Measurements from ENCODE around the gene AK1. TPM values are rescaled to one million over a fixed set of nuclear protein-coding genes. Genes with fewer than 3 reads are reported as not detected.

Gene AK1
- total and polyA plus RNA-seq, 2 donors (not counting 3 experiments of a cell fraction or from before 2014, with no cell fraction given), result 115 to 148 TPM

- peak; percentile 56 for DNase-seq (ENCODE audit: low read depth, low spot score)
- TF ChIP-seq POLR2AphosphoS5 (IDR thresholded peaks at IDR 0.05; ENCODE audit: insufficient read depth, low read depth, low read length) (peak; percentile 83), POLR2A (IDR thresholded peaks at IDR 0.05; ENCODE audit: low read depth, low read length) (peak; percentile 57), MAX (IDR thresholded peaks at IDR 0.05; ENCODE audit: insufficient read depth, insufficient read length) (no peak)
- no peaks in the 10 kb centered on the region for H3K9me1 ChIP-seq (replicated peaks; ENCODE audit: control insufficient read depth, extremely low read depth, insufficient read depth, low read length)
- peak within 1 kb of the TSS; percentile 85 for H3K9ac ChIP-seq (replicated peaks; ENCODE audit: extremely low read depth, insufficient read depth, low read length)
- no peaks in the 10 kb centered on the region for H3K27me3 ChIP-seq (ENCODE audit: control insufficient read depth in 2 of 2, insufficient read depth in 2 of 2, low read length in 2 of 2)
- ChIA-PET POLR2A (interaction anchor here (1.0 kb wide), 1 partner anchor 106 kb away, joined by 4 read pairs; no protein-coding TSS in a partner anchor), CTCF (interaction anchor here (0.9 to 2.7 kb wide), 8 partner anchors 9 to 165 kb away, joined by 3 to 12 read pairs (median 6); partner anchors contain the start of genes ST6GALNAC4 and TOR2A)
- no peaks in the 10 kb centered on the region for H4K20me1 ChIP-seq (replicated peaks; ENCODE audit: control insufficient read depth, extremely low read depth, insufficient read depth, low read length)
- intact Hi-C loops (cut with micrococcal nuclease), result loop anchor here (1.0 to 2.0 kb wide), 2 partner anchors 17 kb away; partner anchors contain the start of gene ST6GALNAC4
- H3K36me3 ChIP-seq (ENCODE audit: control insufficient read depth in 2 of 2, extremely low read depth in 1 of 2, insufficient read depth in 2 of 2, low read length in 2 of 2), result peaks cover 2 to 18% of the 10 kb centered on the region in 2 experiments
- dilution Hi-C loops (cut with MboI; ENCODE audit: extremely low pct_ligation_motif_present, low sequenced_read_pairs), result no loop called here
- H2AFZ ChIP-seq (ENCODE audit: low read depth, low read length), result peak within 1 kb of the TSS; percentile 91
- H3K79me2 ChIP-seq (ENCODE audit: control insufficient read depth, insufficient read depth, low read length), result peaks cover 11% of the 10 kb centered on the region
- peak; percentile 53 for FAIRE-seq
- peak within 1 kb of the TSS; percentile 35 for H3K27ac ChIP-seq (ENCODE audit: insufficient read depth, low read depth, low read length)
- peak within 1 kb of the TSS; percentile 60 to 74 (median 62) for H3K4me3 ChIP-seq (replicated peaks in 1 of 3; ENCODE audit: insufficient read depth in 1 of 3, low read depth in 1 of 3, low read length in 3 of 3)
- peaks cover 25% of the 10 kb centered on the region for H3K4me1 ChIP-seq (ENCODE audit: control insufficient read depth, extremely low read depth, insufficient read depth, low read length)
- BruUV-seq (replicated peaks), result no TSS peak
- peak within 1 kb of the TSS; percentile 69 for H3K4me2 ChIP-seq (ENCODE audit: insufficient read depth, low read length)
- H3K9me3 ChIP-seq (replicated peaks; ENCODE audit: control insufficient read depth, insufficient read depth, low read length), result no peaks in the 10 kb centered on the region
Observed at GRCh38 chr9:127899128-127899943, 21.9 kb upstream of the AK1 start, which contains the start of gene ST6GALNAC6. ST6GALNAC6 (minus strand) TSS chr9:127899603; CDS start chr9:127897981, 1,622 bp downstream.

GRCh38 chr9:127898433-127899127 is 21.1 kb upstream of the AK1 start:
- FAIRE-seq, result peak; percentile 81
- Histone ChIP-seq H2AFZ (ENCODE audit: low read depth, low read length) (peak overlapping the region; percentile 42), H3K9me3 (replicated peaks; ENCODE audit: control insufficient read depth, insufficient read depth, low read length) (no peaks in the 10 kb centered on the region), H3K36me3 (ENCODE audit: control insufficient read depth in 2 of 2, extremely low read depth in 1 of 2, insufficient read depth in 2 of 2, low read length in 2 of 2) (peaks cover 4 to 26% of the 10 kb centered on the region in 2 experiments), H3K9ac (replicated peaks; ENCODE audit: extremely low read depth, insufficient read depth, low read length) (peak overlapping the region; percentile 85), H4K20me1 (replicated peaks; ENCODE audit: control insufficient read depth, extremely low read depth, insufficient read depth, low read length) (no peaks in the 10 kb centered on the region), H3K4me3 (replicated peaks in 1 of 3; ENCODE audit: insufficient read depth in 1 of 3, low read depth in 1 of 3, low read length in 3 of 3) (peak overlapping the region; percentile 60 to 74 (median 62)), H3K9me1 (replicated peaks; ENCODE audit: control insufficient read depth, extremely low read depth, insufficient read depth, low read length) (no peaks in the 10 kb centered on the region), H3K27me3 (ENCODE audit: control insufficient read depth in 2 of 2, insufficient read depth in 2 of 2, low read length in 2 of 2) (no peaks in the 10 kb centered on the region), H3K79me2 (ENCODE audit: control insufficient read depth, insufficient read depth, low read length) (peaks cover 11% of the 10 kb centered on the region), H3K4me2 (ENCODE audit: insufficient read depth, low read length) (peak overlapping the region; percentile 69), H3K4me1 (ENCODE audit: control insufficient read depth, extremely low read depth, insufficient read depth, low read length) (peaks cover 17% of the 10 kb centered on the region), H3K27ac (ENCODE audit: insufficient read depth, low read depth, low read length) (peak overlapping the region; percentile 35)
- dilution Hi-C loops (cut with MboI; ENCODE audit: extremely low pct_ligation_motif_present, low sequenced_read_pairs) (no loop called here), intact Hi-C loops (cut with micrococcal nuclease) (loop anchor here (1.0 to 2.0 kb wide), 2 partner anchors 16 to 18 kb away; partner anchors contain the start of gene ST6GALNAC4)
- no peak for TF ChIP-seq MAX (IDR thresholded peaks at IDR 0.05; ENCODE audit: insufficient read depth, insufficient read length)
- BruUV-seq (replicated peaks), result TSS peak; percentile 24
- DNase-seq (ENCODE audit: low read depth, low spot score), result peak; percentile 66
- ChIA-PET POLR2A (interaction anchor here (0.7 to 1.0 kb wide), 2 partner anchors 105 to 447 kb away, joined by 3 to 4 read pairs; partner anchors contain the start of gene LRSAM1), CTCF (interaction anchor here (0.8 to 2.7 kb wide), 10 partner anchors 9 to 164 kb away, joined by 3 to 12 read pairs (median 5); partner anchors contain the start of gene TOR2A)

Measured in endothelial cell of umbilical vein (primary cell).